CD4-positive, alpha-beta T cell treated with Interleukin-17A for 1 hour (primary cell): Measurements from ENCODE around the gene LCNL1.
A peak's percentile ranks its signal among the peaks of the same experiment; 100 is the strongest.

Source experiments
- DNase-seq: peaks from one replicate; pipeline ENCODE4 v3.0.0-alpha.2; 2020

Gene LCNL1

GRCh38 chr9:136960212-136960937 is 22.4 kb upstream of the LCNL1 start:
- peak; percentile 58 for DNase-seq

- DNase-seq: no peak
Observed at GRCh38 chr9:136960938-136961275, 21.9 kb upstream of the LCNL1 start.

GRCh38 chr9:136961279-136962065 is 21.3 kb upstream of the LCNL1 start:
- no peak for DNase-seq

GRCh38 chr9:136962163-136962562 is 20.6 kb upstream of the LCNL1 start:
- no peak for DNase-seq

GRCh38 chr9:136962701-136963248 is 20.0 kb upstream of the LCNL1 start:
- no peak for DNase-seq

- no peak for DNase-seq
Observed at GRCh38 chr9:136963341-136963740, 19.5 kb upstream of the LCNL1 start.

GRCh38 chr9:136963751-136964150 is 19.0 kb upstream of the LCNL1 start:
- DNase-seq: no peak

- DNase-seq: no peak
Observed at GRCh38 chr9:136964171-136964689, 18.6 kb upstream of the LCNL1 start.

GRCh38 chr9:136964833-136965422 is 17.9 kb upstream of the LCNL1 start:
- no peak for DNase-seq

- peak; percentile 78 for DNase-seq
Observed at GRCh38 chr9:136965771-136966484, 16.9 kb upstream of the LCNL1 start.

- DNase-seq: no peak
Observed at GRCh38 chr9:136968333-136969127, 14.3 kb upstream of the LCNL1 start.

- DNase-seq: no peak
Observed at GRCh38 chr9:136969150-136969549, 13.6 kb upstream of the LCNL1 start.

GRCh38 chr9:136969774-136970173 is 13.0 kb upstream of the LCNL1 start:
- no peak for DNase-seq

- no peak for DNase-seq
Observed at GRCh38 chr9:136970361-136970760, 12.4 kb upstream of the LCNL1 start.

- no peak for DNase-seq
Observed at GRCh38 chr9:136971746-136972145, 11.0 kb upstream of the LCNL1 start.

- DNase-seq: no peak
Observed at GRCh38 chr9:136972335-136972734, 10.5 kb upstream of the LCNL1 start.

- no peak for DNase-seq
Observed at GRCh38 chr9:136972743-136973142, 10.1 kb upstream of the LCNL1 start.

GRCh38 chr9:136973618-136974617 is 8.9 kb upstream of the LCNL1 start:
- no peak for DNase-seq

- DNase-seq: no peak
Observed at GRCh38 chr9:136974817-136975535, 7.8 kb upstream of the LCNL1 start.

- peak; percentile 40 for DNase-seq
Observed at GRCh38 chr9:136975644-136976043, 7.1 kb upstream of the LCNL1 start.
